ENCODE results near the gene WDR20. TPM values are rescaled to one million over a fixed set of nuclear protein-coding genes. Genes with fewer than 3 reads are reported as not detected.

Gene WDR20
- total RNA-seq, 1 experiment from 2014 or later: 23.8 TPM

DNA sequence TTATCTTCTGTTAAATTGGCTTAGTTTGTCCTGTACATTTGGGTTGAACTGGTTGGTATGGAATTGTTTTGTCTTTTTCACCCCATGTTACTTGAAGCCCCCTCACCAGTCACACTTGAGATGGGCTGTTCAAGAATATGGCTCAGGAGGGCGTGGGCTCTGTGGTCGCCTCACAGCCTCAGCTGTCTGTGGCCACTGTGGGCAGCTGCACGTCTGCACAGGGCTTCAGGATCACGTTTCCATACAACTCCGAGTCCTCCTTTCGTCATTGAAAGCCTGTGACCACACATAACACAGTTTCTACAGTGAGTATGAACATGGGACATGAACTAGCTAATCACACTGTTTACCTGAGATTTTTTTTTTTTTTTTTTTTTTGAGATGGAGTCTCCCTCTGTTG lies 84.0 kb downstream of the WDR20 start:
- BruUV-seq (replicated peaks): no TSS peak
- TF ChIP-seq, protein P1, sequence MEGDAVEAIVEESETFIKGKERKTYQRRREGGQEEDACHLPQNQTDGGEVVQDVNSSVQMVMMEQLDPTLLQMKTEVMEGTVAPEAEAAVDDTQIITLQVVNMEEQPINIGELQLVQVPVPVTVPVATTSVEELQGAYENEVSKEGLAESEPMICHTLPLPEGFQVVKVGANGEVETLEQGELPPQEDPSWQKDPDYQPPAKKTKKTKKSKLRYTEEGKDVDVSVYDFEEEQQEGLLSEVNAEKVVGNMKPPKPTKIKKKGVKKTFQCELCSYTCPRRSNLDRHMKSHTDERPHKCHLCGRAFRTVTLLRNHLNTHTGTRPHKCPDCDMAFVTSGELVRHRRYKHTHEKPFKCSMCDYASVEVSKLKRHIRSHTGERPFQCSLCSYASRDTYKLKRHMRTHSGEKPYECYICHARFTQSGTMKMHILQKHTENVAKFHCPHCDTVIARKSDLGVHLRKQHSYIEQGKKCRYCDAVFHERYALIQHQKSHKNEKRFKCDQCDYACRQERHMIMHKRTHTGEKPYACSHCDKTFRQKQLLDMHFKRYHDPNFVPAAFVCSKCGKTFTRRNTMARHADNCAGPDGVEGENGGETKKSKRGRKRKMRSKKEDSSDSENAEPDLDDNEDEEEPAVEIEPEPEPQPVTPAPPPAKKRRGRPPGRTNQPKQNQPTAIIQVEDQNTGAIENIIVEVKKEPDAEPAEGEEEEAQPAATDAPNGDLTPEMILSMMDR (IDR thresholded peaks at IDR 0.05; ENCODE audit: unreplicated experiment): no peak
- Mint-ChIP-seq H3K9me3 (ENCODE audit: unreplicated experiment) (no peaks in the 10 kb centered on the region), H3K27me3 (ENCODE audit: insufficient read depth, unreplicated experiment) (no peaks in the 10 kb centered on the region), H3K27ac (ENCODE audit: low read depth, unreplicated experiment) (no peak overlapping the region), H3K4me3 (ENCODE audit: unreplicated experiment) (no peak overlapping the region), H3K4me1 (ENCODE audit: insufficient read depth, unreplicated experiment) (no peaks in the 10 kb centered on the region), H3K36me3 (ENCODE audit: insufficient read depth, unreplicated experiment) (peaks cover 19% of the 10 kb centered on the region)
- intact Hi-C loops (cut with micrococcal nuclease): no loop called here
- POLR2A ChIA-PET: interaction anchor here (0.6 kb wide), 1 partner anchor 83 kb away, joined by 3 read pairs; no protein-coding TSS in a partner anchor
- CTCF ChIA-PET: no interaction called here
- DNase-seq (ENCODE audit: unreplicated experiment): no peak

DNA sequence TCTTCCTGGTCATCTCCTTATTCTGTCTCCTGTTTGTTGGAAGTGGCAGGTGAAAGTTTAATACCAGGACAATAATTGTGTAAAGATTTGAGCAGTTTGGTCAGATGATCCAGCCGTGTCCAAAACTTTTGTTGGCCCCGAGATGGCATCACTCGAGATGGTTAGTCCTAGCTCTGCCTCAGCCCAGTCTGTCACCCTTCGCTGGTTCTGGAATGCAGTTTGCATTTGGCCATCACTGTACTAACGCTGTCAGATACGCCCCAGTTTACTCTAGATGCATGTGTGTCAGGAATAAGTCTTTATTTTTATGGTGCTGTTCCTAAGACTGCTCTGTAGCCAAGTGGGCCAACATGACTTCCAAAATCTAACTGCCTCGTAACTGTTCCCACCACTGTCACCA lies 85.7 kb downstream of the WDR20 start:
- H3K27me3 Mint-ChIP-seq (ENCODE audit: insufficient read depth, unreplicated experiment): no peaks in the 10 kb centered on the region
- no peak overlapping the region for H3K27ac Mint-ChIP-seq (ENCODE audit: low read depth, unreplicated experiment)
- intact Hi-C loops (cut with micrococcal nuclease): no loop called here
- no peaks in the 10 kb centered on the region for H3K4me1 Mint-ChIP-seq (ENCODE audit: insufficient read depth, unreplicated experiment)
- ChIA-PET POLR2A (interaction anchor here (0.6 kb wide), 1 partner anchor 46 kb away, joined by 5 read pairs; no protein-coding TSS in a partner anchor), CTCF (no interaction called here)
- H3K36me3 Mint-ChIP-seq (ENCODE audit: insufficient read depth, unreplicated experiment): peaks cover 34% of the 10 kb centered on the region
- BruUV-seq (replicated peaks): TSS peak; percentile 10
- H3K4me3 Mint-ChIP-seq (ENCODE audit: unreplicated experiment): no peak overlapping the region
- DNase-seq (ENCODE audit: unreplicated experiment): no peak
- TF ChIP-seq, protein P1 (IDR thresholded peaks at IDR 0.05; ENCODE audit: unreplicated experiment): no peak
- no peaks in the 10 kb centered on the region for H3K9me3 Mint-ChIP-seq (ENCODE audit: unreplicated experiment)

DNA sequence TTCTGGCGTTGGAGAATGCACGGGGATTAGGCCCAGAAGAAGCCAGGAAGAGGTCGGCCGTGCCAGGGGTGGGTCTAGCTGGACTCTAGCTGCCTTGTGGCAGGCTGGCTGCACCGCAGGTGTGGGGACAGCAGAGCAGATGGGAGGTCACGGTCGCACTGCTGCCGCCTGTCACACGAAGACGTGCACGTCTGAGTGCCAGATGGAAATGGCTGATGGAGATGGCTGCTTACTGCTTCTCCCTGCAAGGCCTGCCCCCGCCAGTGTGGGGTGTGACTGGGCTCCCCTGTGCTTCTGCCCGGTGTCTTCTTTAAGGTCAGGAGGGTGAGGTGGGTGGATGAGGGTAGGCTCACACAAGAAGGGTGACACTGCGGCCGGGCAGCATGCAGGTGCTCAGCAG lies 86.2 kb downstream of the WDR20 start:
- no peak overlapping the region for H3K4me3 Mint-ChIP-seq (ENCODE audit: unreplicated experiment)
- no peak overlapping the region for H3K27ac Mint-ChIP-seq (ENCODE audit: low read depth, unreplicated experiment)
- H3K9me3 Mint-ChIP-seq (ENCODE audit: unreplicated experiment): no peaks in the 10 kb centered on the region
- TF ChIP-seq, protein P1 (IDR thresholded peaks at IDR 0.05; ENCODE audit: unreplicated experiment): no peak
- ChIA-PET POLR2A (no interaction called here), CTCF (no interaction called here)
- no peak for DNase-seq (ENCODE audit: unreplicated experiment)
- H3K27me3 Mint-ChIP-seq (ENCODE audit: insufficient read depth, unreplicated experiment): no peaks in the 10 kb centered on the region
- BruUV-seq (replicated peaks): no TSS peak
- no peaks in the 10 kb centered on the region for H3K4me1 Mint-ChIP-seq (ENCODE audit: insufficient read depth, unreplicated experiment)
- peaks cover 34% of the 10 kb centered on the region for H3K36me3 Mint-ChIP-seq (ENCODE audit: insufficient read depth, unreplicated experiment)
- intact Hi-C loops (cut with micrococcal nuclease): no loop called here

DNA sequence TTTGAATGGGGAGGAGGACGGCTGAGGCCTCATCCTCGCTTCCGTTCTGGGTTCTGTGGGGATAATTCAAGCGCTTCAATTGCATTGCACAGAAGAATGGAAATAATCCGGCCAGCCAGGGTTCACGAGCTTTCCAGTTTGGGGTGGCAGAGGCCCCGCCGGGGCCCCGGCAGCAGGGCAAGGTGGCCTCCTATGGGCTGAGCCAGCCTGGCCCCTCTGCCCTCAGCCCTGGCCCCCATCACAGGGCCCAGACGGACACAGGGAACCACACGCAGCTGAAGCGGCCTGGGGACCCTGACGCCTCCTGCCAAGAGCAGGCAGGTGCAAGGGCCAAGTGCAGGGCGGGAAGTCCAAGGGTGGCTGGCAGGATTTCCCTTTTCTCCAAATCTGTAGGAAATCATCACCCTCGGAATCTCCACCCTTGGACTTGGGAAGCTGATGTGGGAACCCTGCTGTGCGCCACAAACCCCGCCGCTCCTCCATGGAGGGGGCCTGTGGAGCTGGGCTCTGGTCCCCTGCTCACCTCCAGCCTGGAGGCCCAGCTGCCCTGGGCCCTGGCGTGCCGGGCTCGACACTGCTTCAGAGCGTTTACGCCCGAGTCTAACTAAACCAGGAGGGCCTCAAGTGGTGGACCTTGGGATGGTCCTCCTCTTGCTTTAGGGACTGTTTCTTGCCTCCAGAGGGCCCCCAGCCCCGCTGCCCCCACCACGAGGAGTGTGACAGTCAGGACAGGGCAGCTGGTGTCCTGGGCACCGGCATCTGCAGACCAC lies 86.8 kb downstream of the WDR20 start:
- H3K4me3 Mint-ChIP-seq (ENCODE audit: unreplicated experiment): no peak overlapping the region
- ChIA-PET POLR2A (no interaction called here), CTCF (no interaction called here)
- intact Hi-C loops (cut with micrococcal nuclease): no loop called here
- H3K36me3 Mint-ChIP-seq (ENCODE audit: insufficient read depth, unreplicated experiment): peaks cover 34% of the 10 kb centered on the region
- H3K4me1 Mint-ChIP-seq (ENCODE audit: insufficient read depth, unreplicated experiment): no peaks in the 10 kb centered on the region
- no peak for DNase-seq (ENCODE audit: unreplicated experiment)
- no peak overlapping the region for H3K27ac Mint-ChIP-seq (ENCODE audit: low read depth, unreplicated experiment)
- BruUV-seq (replicated peaks): no TSS peak
- TF ChIP-seq, protein P1 (IDR thresholded peaks at IDR 0.05; ENCODE audit: unreplicated experiment): no peak
- H3K27me3 Mint-ChIP-seq (ENCODE audit: insufficient read depth, unreplicated experiment): no peaks in the 10 kb centered on the region
- H3K9me3 Mint-ChIP-seq (ENCODE audit: unreplicated experiment): no peaks in the 10 kb centered on the region

Data from MCF 10A (cell line).